Mesothelial cell of epicardium (in vitro differentiated cells): ENCODE measurements around the gene AAR2. TPM values are rescaled to one million over a fixed set of nuclear protein-coding genes. Genes with fewer than 3 reads are reported as not detected.

Experiments used
- DNase-seq, 2 experiments: peaks; one replicate each; pipeline ENCODE4 v3.0.0; 2021; ENCODE audit warnings: low spot score in 2 of 2; ENCODE audit not compliant: unreplicated experiment in 2 of 2
- H3K27ac Mint-ChIP-seq: 2 replicates; pipeline ENCODE4 v1.8.0; 2021; ENCODE audit warnings: mixed read lengths
- H3K27me3 Mint-ChIP-seq: 2 replicates; pipeline ENCODE4 v1.8.0; 2021; ENCODE audit warnings: low read depth, mixed read lengths
- H3K36me3 Mint-ChIP-seq: 2 replicates; pipeline ENCODE4 v1.8.0; 2021; ENCODE audit warnings: mixed read lengths
- H3K4me1 Mint-ChIP-seq: 2 replicates; pipeline ENCODE4 v1.8.0; 2021; ENCODE audit warnings: mixed read lengths
- H3K4me3 Mint-ChIP-seq: 2 replicates; pipeline ENCODE4 v1.8.0; 2021; ENCODE audit warnings: mild to moderate bottlenecking, moderate library complexity, mixed read lengths
- H3K9me3 Mint-ChIP-seq: 2 replicates; pipeline ENCODE4 v1.8.0; 2021; ENCODE audit warnings: mixed read lengths
- total RNA-seq: library from RNA; stranded (reverse); gene quantifications from 3 replicates; pipeline ENCODE4 v1.2.1, GENCODE V29; 2021
- TF ChIP-seq, protein P1 (sequence below): fragments of 200-600 bp; sonication (generic); IDR thresholded peaks from one replicate; pipeline ENCODE4 v1.5.0; 2021; ENCODE audit warnings: antibody characterized with exemption; ENCODE audit not compliant: unreplicated experiment

The AAR2 gene
- total RNA-seq, 1 donor from 2014 or later: 30.6 TPM

DNA sequence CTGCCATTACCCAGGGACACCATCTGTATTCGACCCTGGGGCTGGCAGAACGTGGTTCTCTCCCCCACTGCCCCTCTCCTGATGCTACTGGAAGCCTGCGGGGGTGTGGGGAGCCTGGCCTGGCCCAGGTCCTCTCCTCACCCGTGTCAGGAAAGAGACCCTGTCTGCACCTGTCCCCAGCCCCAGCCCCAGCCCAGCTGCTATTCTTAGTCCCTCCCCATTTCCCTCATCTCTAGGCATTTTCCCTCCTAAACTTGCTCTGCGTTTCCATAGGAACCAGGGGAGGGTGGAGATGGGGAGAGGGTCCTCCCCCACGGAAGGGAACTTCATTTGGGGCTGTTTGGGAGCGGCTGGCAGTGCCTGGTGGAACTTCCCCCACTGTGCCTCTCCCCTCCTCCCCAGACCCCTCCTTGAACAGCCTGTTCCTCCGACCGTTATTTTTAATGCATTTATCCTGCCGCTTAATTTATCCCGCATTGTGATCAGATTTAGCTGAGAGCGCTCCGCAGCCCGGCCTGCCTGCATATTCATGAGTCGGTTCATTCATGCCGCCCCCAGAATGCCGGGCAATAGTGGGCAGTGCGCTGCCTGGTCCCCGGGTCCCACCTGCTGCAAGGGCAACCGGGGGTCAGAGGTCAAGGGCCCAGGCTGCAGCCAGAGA lies 38.0 kb downstream of the AAR2 start:
- DNase-seq: peak in 1 of 2 experiments; percentile 34
- Mint-ChIP-seq H3K27me3 (peaks cover 9% of the 10 kb centered on the region), H3K4me3 (no peak overlapping the region), H3K9me3 (no peaks in the 10 kb centered on the region), H3K4me1 (no peaks in the 10 kb centered on the region), H3K36me3 (no peaks in the 10 kb centered on the region), H3K27ac (no peak overlapping the region)
- TF ChIP-seq, protein P1, sequence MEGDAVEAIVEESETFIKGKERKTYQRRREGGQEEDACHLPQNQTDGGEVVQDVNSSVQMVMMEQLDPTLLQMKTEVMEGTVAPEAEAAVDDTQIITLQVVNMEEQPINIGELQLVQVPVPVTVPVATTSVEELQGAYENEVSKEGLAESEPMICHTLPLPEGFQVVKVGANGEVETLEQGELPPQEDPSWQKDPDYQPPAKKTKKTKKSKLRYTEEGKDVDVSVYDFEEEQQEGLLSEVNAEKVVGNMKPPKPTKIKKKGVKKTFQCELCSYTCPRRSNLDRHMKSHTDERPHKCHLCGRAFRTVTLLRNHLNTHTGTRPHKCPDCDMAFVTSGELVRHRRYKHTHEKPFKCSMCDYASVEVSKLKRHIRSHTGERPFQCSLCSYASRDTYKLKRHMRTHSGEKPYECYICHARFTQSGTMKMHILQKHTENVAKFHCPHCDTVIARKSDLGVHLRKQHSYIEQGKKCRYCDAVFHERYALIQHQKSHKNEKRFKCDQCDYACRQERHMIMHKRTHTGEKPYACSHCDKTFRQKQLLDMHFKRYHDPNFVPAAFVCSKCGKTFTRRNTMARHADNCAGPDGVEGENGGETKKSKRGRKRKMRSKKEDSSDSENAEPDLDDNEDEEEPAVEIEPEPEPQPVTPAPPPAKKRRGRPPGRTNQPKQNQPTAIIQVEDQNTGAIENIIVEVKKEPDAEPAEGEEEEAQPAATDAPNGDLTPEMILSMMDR: no peak

DNA sequence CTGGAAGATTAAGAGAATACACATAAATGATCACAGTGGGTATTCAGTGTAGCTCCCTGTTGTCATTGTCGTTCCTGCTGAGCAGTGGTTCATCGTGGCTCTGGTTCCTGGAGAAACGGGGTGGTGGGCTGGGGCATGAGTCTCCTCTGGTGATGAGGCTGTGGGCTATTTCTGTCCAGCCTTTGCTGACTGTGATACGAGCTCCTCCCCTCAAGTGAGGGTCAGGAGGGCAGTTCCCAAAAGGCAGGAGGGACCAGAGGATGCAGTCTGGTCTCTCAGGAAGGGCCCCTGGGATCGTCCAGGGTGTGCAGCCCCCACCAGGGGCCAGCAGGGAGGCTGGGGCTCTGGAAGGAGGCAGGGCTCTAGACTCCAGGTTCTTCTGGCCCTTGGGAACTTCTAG lies 38.7 kb downstream of the AAR2 start:
- no peaks in the 10 kb centered on the region for H3K4me1 Mint-ChIP-seq
- H3K27me3 Mint-ChIP-seq: peaks cover 9% of the 10 kb centered on the region
- DNase-seq: peak in 1 of 2 experiments; percentile 27
- no peak overlapping the region for H3K4me3 Mint-ChIP-seq
- TF ChIP-seq, protein P1: no peak
- H3K36me3 Mint-ChIP-seq: no peaks in the 10 kb centered on the region
- H3K27ac Mint-ChIP-seq: no peak overlapping the region
- no peaks in the 10 kb centered on the region for H3K9me3 Mint-ChIP-seq

DNA sequence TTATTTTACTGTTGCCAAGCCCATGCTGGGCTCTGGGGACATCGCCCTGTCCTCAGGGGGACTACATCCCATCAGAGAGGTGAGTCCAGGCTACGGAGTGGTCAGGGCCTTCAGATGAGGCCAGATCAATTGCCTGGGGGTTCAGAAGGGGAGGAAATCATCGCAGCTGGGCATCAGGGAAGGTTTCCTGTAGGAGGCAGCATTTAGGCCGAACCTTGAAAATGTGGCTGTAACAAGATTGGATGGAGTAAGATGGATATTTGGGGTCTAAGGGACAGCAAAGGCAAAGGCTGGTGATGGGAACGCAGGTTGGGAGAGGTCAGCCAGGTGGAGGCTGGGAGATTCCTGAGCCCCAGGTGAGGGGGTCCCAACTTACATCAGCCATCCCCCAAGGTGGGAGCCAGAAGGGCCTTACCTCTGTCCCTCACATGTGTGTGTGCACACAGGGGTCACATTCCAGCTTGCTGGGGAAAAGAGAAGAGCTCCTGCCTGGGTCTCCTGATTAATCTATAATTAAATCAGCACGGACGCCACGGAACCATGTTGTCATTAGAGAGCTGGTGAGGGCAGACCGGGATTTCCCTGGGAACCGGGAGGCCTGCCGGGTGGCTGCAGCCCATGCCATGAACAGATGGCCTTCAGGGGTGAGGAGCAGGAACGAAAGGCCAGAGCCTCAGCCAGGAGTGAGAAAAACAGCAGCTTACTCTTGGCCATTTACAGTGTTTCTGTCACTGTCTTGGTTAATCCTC lies 39.3 kb downstream of the AAR2 start:
- no peak overlapping the region for H3K27ac Mint-ChIP-seq
- H3K36me3 Mint-ChIP-seq: no peaks in the 10 kb centered on the region
- no peaks in the 10 kb centered on the region for H3K9me3 Mint-ChIP-seq
- H3K27me3 Mint-ChIP-seq: peaks cover 9% of the 10 kb centered on the region
- TF ChIP-seq, protein P1: no peak
- DNase-seq: no peak
- H3K4me3 Mint-ChIP-seq: no peak overlapping the region
- no peaks in the 10 kb centered on the region for H3K4me1 Mint-ChIP-seq

DNA sequence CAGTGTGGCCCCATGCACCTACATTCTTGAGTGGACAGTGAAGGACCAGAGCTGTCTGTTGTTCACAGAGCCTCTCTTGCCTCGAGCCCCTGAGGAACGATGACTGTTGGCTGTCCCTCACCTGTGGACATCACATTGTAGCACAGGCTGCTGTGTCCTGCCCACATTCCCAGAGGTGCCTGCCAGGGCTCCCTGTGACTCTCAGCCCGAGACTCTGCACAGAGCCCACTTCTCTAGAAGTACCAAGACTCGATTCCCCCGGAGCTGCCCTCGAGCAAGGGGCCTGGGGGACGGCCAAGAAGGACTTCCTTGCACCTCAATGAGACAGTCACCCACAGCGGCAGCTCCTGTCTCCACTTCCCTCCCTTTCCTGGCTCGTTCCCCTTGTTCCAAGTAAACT lies 41.3 kb downstream of the AAR2 start:
- no peak overlapping the region for H3K27ac Mint-ChIP-seq
- no peaks in the 10 kb centered on the region for H3K36me3 Mint-ChIP-seq
- TF ChIP-seq, protein P1: no peak
- peaks cover 19% of the 10 kb centered on the region for H3K27me3 Mint-ChIP-seq
- no peak overlapping the region for H3K4me3 Mint-ChIP-seq
- no peaks in the 10 kb centered on the region for H3K4me1 Mint-ChIP-seq
- DNase-seq: peak in 1 of 2 experiments; percentile 36
- no peaks in the 10 kb centered on the region for H3K9me3 Mint-ChIP-seq

DNA sequence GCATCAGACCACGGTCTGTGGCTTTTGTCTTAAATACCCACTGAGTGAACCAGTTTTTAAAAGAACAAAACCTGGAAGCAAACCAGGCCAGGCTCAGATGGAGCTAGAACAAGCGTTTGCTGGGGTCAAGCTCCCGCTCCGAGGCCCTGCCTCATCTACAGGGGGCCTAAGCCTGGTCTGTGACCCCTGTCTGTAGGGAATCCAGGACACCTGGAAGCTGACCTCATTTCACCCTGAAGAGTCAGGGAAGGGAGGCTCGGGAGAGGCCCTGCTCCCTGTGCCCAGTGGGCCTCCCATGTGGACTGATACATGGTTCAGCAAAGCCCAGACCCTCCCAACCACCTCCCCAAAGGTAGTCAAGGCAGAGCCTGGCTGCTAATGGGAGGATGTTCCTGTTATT lies 43.1 kb downstream of the AAR2 start:
- no peak for DNase-seq
- Mint-ChIP-seq H3K27me3 (peaks cover 34% of the 10 kb centered on the region), H3K9me3 (peaks cover 3% of the 10 kb centered on the region), H3K4me1 (no peaks in the 10 kb centered on the region), H3K27ac (no peak overlapping the region), H3K36me3 (no peaks in the 10 kb centered on the region), H3K4me3 (no peak overlapping the region)
- TF ChIP-seq, protein P1: no peak
